Choroid plexus epithelial cell (primary cell): ENCODE data around the gene CNKSR2.
A peak's percentile ranks its signal among the peaks of the same experiment; 100 is the strongest.

Source experiments
- DNase-seq: peaks from one replicate; pipeline ENCODE4 v3.0.0-alpha.2; 2010; ENCODE audit warnings: low read depth
- H3K4me3 ChIP-seq: 2 replicates; pipeline ENCODE4 v1.5.1; 2011; ENCODE audit warnings: low read depth, mild to moderate bottlenecking, control low read depth, low read length, moderate library complexity
- TF ChIP-seq, protein P1 (sequence below): conservative IDR thresholded peaks from 2 replicates; pipeline ENCODE4 v1.5.1; 2011; ENCODE audit warnings: low read depth, mild to moderate bottlenecking, control low read depth, inconsistent platforms, low read length, moderate library complexity

The CNKSR2 gene

DNA sequence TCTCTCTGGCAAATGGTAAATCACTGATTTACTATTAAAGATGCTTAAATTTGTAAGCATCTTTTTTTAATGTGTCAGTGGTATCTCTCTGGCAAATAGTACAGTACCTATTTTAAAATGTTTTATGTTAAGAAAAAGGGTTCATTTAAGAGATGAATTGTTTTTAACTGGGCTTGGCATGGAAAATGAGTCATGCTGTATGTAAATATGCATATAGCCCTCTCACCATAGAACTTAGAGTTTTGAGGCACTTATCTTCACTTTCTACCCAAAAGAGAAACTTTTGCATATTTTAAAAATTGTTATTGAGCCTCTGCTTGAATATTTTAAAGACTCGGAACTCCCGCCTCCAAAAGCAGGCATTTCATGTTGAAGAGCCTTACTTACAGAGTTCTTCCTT is 246.0 kb downstream of the CNKSR2 start:
- TF ChIP-seq, protein P1, sequence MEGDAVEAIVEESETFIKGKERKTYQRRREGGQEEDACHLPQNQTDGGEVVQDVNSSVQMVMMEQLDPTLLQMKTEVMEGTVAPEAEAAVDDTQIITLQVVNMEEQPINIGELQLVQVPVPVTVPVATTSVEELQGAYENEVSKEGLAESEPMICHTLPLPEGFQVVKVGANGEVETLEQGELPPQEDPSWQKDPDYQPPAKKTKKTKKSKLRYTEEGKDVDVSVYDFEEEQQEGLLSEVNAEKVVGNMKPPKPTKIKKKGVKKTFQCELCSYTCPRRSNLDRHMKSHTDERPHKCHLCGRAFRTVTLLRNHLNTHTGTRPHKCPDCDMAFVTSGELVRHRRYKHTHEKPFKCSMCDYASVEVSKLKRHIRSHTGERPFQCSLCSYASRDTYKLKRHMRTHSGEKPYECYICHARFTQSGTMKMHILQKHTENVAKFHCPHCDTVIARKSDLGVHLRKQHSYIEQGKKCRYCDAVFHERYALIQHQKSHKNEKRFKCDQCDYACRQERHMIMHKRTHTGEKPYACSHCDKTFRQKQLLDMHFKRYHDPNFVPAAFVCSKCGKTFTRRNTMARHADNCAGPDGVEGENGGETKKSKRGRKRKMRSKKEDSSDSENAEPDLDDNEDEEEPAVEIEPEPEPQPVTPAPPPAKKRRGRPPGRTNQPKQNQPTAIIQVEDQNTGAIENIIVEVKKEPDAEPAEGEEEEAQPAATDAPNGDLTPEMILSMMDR: no peak
- DNase-seq: no peak
- no peak overlapping the region for H3K4me3 ChIP-seq

- no peak overlapping the region for H3K4me3 ChIP-seq
- DNase-seq: no peak
- TF ChIP-seq, protein P1: no peak
These were observed 249.7 kb downstream of the CNKSR2 start for GRCh38 chrX:21623778-21624501.

- no peak overlapping the region for H3K4me3 ChIP-seq
- TF ChIP-seq, protein P1: no peak
- no peak for DNase-seq
These were observed 257.8 kb downstream of the CNKSR2 start for GRCh38 chrX:21632027-21632426.

GRCh38 chrX:21638311-21638710 is 264.1 kb downstream of the CNKSR2 start:
- H3K4me3 ChIP-seq: no peak overlapping the region
- DNase-seq: peak; percentile 14
- TF ChIP-seq, protein P1: no peak

GRCh38 chrX:21639775-21640174 is 265.6 kb downstream of the CNKSR2 start:
- no peak overlapping the region for H3K4me3 ChIP-seq
- no peak for DNase-seq
- TF ChIP-seq, protein P1: no peak

DNA sequence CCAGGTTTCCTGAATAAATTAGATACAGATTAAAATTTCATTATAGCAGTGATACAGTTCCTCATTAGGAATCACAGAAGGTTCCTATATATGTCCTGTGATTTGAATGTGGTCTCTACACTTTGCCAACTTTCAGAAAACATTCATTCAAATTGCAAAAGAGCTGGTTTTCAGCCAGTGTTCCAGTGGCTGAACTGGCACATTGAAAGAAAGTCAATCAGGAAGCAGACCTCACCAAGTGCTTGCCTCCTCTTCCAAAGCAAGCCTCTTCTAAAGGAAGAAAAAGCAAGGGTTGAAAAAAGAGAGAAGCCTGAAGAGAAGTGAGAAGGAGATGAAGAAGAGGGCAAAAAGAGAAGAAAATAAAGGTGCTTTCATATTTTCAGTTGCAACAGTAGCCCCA is 271.2 kb downstream of the CNKSR2 start:
- no peak for DNase-seq
- H3K4me3 ChIP-seq: no peak overlapping the region
- TF ChIP-seq, protein P1: no peak

- TF ChIP-seq, protein P1: no peak
- DNase-seq: no peak
- no peak overlapping the region for H3K4me3 ChIP-seq
These were observed 271.7 kb downstream of the CNKSR2 start for GRCh38 chrX:21645886-21646285.
